HEK293T (cell line): Measurements from ENCODE around the gene KLHL26.

Experiments used
- CTCF ChIA-PET: fragments of 350-600 bp; formaldehyde crosslinking; extraction: SDS; loops from one replicate; lab custom pipeline; 2021; ENCODE audit warnings: antibody characterized with exemption, inconsistent platforms; lab: Yijun Ruan, JAX
- POLR2A ChIA-PET: fragments of 350-600 bp; formaldehyde crosslinking; extraction: SDS; loops from one replicate; lab custom pipeline; 2020; ENCODE audit warnings: antibody characterized with exemption, inconsistent platforms; lab: Yijun Ruan, JAX
- DNase-seq: peaks from one replicate; pipeline ENCODE4 v3.0.0; 2012; ENCODE audit warnings: mixed read lengths; ENCODE audit errors: extremely low spot score
- ARNT ChIP-seq: fragments of 450-650 bp; IDR thresholded peaks from 2 replicates; pipeline ENCODE4 v1.6.1; 2017; ENCODE audit warnings: mild to moderate bottlenecking
- BHLHE40 ChIP-seq: fragments of 450-650 bp; IDR thresholded peaks from 2 replicates; pipeline ENCODE4 v1.6.1; 2016; ENCODE audit warnings: mild to moderate bottlenecking, moderate library complexity, borderline replicate concordance
- CTBP1 ChIP-seq: fragments of 450-650 bp; IDR thresholded peaks from 2 replicates; pipeline ENCODE4 v1.6.1; 2016; ENCODE audit warnings: borderline replicate concordance
- ELF4 ChIP-seq: fragments of 450-650 bp; IDR thresholded peaks from 2 replicates; pipeline ENCODE4 v1.6.1; 2017; ENCODE audit warnings: antibody characterized with exemption
- FOXA1 ChIP-seq: fragments of 450-650 bp; IDR thresholded peaks from 2 replicates; pipeline ENCODE4 v1.6.1; 2016; ENCODE audit warnings: mild to moderate bottlenecking
- FOXK2 ChIP-seq: fragments of 450-650 bp; IDR thresholded peaks from 2 replicates; pipeline ENCODE4 v1.6.1; 2016; ENCODE audit warnings: mild to moderate bottlenecking
- FOXM1 ChIP-seq: fragments of 450-650 bp; IDR thresholded peaks from 2 replicates; pipeline ENCODE4 v1.6.1; 2017; ENCODE audit warnings: mild to moderate bottlenecking, borderline replicate concordance
- HDGF ChIP-seq: fragments of 450-650 bp; IDR thresholded peaks from 2 replicates; pipeline ENCODE4 v1.6.1; 2017; ENCODE audit warnings: antibody characterized with exemption, borderline replicate concordance
- L3MBTL2 ChIP-seq: fragments of 450-650 bp; conservative IDR thresholded peaks from 2 replicates; pipeline ENCODE4 v1.6.1; 2016; ENCODE audit warnings: mild to moderate bottlenecking
- LEF1 ChIP-seq: fragments of 450-650 bp; IDR thresholded peaks from 2 replicates; pipeline ENCODE4 v1.6.1; 2017; ENCODE audit warnings: mild to moderate bottlenecking, borderline replicate concordance
- NFRKB ChIP-seq: fragments of 450-650 bp; IDR thresholded peaks from 2 replicates; pipeline ENCODE4 v1.6.1; 2016; ENCODE audit warnings: mild to moderate bottlenecking, moderate library complexity
- PKNOX1 ChIP-seq: fragments of 450-650 bp; IDR thresholded peaks from 2 replicates; pipeline ENCODE4 v1.6.1; 2016
- SP1 ChIP-seq: fragments of 450-650 bp; IDR thresholded peaks from 2 replicates; pipeline ENCODE4 v1.6.1; 2017
- SUZ12 ChIP-seq: fragments of 450-650 bp; IDR thresholded peaks from 2 replicates; pipeline ENCODE4 v1.6.1; 2016; ENCODE audit warnings: mild to moderate bottlenecking
- TARDBP ChIP-seq: fragments of 450-650 bp; IDR thresholded peaks from 2 replicates; pipeline ENCODE4 v1.6.1; 2016
- ZNF384 ChIP-seq: fragments of 450-650 bp; IDR thresholded peaks from 2 replicates; pipeline ENCODE4 v1.6.1; 2016

KLHL26 gene

DNA sequence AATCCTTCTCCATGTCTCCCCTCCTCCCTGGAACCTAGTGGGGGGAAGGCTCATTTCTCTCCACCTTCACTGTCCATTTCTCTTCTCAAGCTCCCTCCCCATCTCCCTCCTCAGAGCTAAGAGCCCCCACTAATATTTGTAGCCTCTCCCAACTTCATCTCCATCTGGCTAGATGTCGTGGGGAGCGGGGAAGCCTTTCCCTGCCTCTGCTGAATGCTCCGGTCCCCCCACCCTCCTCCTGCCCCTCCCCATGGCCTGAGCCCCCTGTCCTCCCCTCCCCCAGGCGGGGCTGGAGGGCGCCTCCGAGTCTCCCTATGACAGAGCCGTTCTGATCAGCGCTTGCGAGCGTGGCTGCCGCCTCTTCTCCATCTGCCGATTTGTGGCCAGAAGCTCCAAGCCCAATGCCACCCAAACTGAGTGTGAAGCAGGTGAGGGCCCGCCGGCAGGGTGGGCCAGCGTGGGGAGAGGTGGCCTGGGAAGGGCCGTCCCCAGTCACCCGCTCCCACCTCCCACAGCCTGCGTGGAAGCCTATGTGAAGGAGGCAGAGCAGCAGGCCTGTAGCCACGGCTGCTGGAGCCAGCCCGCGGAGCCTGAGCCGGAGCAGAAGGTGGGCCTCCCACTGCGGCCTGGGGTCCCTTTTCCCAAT lies 23.1 kb upstream of the KLHL26 start:
- DNase-seq, result no peak
- POLR2A ChIA-PET, result no interaction called here
- TF ChIP-seq HDGF (no peak), CTBP1 (no peak)
- CTCF ChIA-PET, result no interaction called here

- DNase-seq, result no peak
- TF ChIP-seq ZNF384 (no peak), SP1 (no peak)
- POLR2A ChIA-PET, result no interaction called here
- CTCF ChIA-PET, result no interaction called here
These were observed 20.8 kb upstream of the KLHL26 start for GRCh38 chr19:18616023-18616422.

DNA sequence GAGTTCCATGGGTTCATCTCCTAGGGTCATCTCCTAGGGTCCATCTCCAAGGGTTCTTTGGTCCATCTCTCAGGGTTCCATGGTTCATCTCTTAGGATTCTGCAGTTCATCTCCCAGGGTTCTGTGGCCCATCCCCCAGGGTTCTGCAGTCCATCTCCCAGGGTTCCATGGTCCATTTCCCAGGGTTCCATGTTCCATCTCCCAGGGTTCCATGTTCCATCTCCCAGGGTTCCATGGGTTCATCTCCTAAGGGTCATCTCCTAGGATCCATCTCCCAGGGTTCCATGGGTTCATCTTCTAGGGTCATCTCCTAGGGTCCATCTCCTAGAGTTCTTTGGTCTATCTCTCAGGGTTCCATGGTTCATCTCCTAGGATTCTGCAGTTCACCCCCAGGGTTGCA lies 19.3 kb upstream of the KLHL26 start:
- TF ChIP-seq PKNOX1, result no peak
- TF ChIP-seq HDGF, result no peak
- no peak for DNase-seq
- ChIA-PET CTCF (no interaction called here), POLR2A (no interaction called here)

GRCh38 chr19:18618236-18618635 lies 18.6 kb upstream of the KLHL26 start:
- POLR2A ChIA-PET, result no interaction called here
- CTCF ChIA-PET, result no interaction called here
- TF ChIP-seq BHLHE40 (no peak), PKNOX1 (no peak), LEF1 (no peak), ELF4 (no peak), SP1 (no peak), ARNT (no peak)
- no peak for DNase-seq

GRCh38 chr19:18620311-18620710 lies 16.5 kb upstream of the KLHL26 start:
- no peak for DNase-seq
- POLR2A ChIA-PET, result no interaction called here
- CTCF ChIA-PET, result no interaction called here
- TF ChIP-seq SUZ12 (no peak), FOXK2 (no peak), PKNOX1 (no peak), TARDBP (no peak), SP1 (no peak)

DNA sequence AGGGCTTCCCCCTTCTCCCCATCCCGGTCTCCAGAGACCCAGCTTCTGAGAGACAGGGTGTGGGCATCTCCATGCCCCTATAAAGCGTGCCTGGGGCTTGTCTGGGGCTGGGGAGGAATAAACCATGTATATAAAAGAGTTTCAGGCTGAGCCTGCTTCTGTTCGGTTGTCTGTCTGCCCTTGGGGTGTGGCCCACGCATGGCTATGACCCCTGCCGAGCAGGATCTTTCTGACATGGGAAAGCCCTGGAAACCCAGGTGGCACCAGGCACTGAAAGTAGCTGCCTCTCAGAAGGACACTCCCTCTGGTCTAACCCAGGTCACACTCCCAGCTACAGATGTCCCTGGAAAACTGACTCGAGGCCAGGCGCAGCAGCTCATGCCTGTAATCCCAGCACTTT lies 15.9 kb upstream of the KLHL26 start:
- DNase-seq, result no peak
- TF ChIP-seq ELF4 (no peak), ARNT (no peak), BHLHE40 (no peak), SP1 (no peak), LEF1 (no peak), L3MBTL2 (no peak), FOXA1 (no peak), CTBP1 (no peak), PKNOX1 (no peak), TARDBP (no peak), FOXK2 (no peak), HDGF (no peak), SUZ12 (no peak), ZNF384 (no peak), FOXM1 (no peak), NFRKB (no peak)
- ChIA-PET POLR2A (no interaction called here), CTCF (interaction anchor here (0.8 kb wide), 1 partner anchor 32 kb away, joined by 3 read pairs; the partner anchor contains the start of gene REX1BD)

DNA sequence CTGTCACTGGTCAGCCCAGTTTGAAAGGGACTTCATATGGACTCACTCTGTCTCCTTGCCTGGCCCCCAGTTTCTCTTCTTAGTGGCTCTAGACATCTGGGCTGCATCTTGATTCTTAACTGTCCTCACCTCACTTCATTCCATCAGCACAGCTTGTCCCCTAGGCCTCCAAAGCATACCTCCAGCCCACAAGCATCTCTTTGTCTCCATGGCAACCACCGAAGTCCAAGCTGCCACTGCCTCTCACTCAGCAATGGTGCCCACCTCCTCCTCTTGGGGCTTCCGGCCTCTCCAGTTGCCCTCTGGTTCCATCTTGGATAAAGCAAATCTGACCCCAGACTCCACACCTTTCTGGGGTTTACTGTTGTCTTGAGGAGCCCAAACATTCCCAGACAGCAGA lies 9.9 kb upstream of the KLHL26 start:
- ChIA-PET CTCF (no interaction called here), POLR2A (interaction anchor here (0.6 kb wide), 1 partner anchor 16 kb away, joined by 3 read pairs; no protein-coding TSS in a partner anchor)
- no peak for DNase-seq
- TF ChIP-seq NFRKB (no peak), FOXM1 (no peak), LEF1 (no peak), FOXK2 (no peak), HDGF (no peak), BHLHE40 (no peak), SP1 (no peak), ARNT (no peak), CTBP1 (no peak), SUZ12 (no peak), L3MBTL2 (no peak), FOXA1 (no peak), TARDBP (no peak), ZNF384 (no peak), PKNOX1 (no peak), ELF4 (no peak)
